OCI-LY1 (cell line): ENCODE results near the gene NSFL1C.

Experiments
- CTCF ChIP-seq: fragments of 200-600 bp; sonication (generic), shearing (Covaris generic); IDR thresholded peaks from 2 replicates; pipeline ENCODE4 v1.5.1; 2017; ENCODE audit warnings: mild to moderate bottlenecking, antibody characterized with exemption, low read length, moderate library complexity, mixed read lengths
- EZH2 ChIP-seq: fragments of 200-600 bp; sonication (generic), shearing (Covaris generic); IDR thresholded peaks from 2 replicates; pipeline ENCODE4 v1.8.0; 2017; ENCODE audit warnings: borderline replicate concordance, mixed run types, mild to moderate bottlenecking, antibody characterized with exemption, low read length, moderate library complexity, mixed read lengths

GRCh38 chr20:1489325-1489724 lies 22.7 kb upstream of the NSFL1C start:
- TF ChIP-seq EZH2 (no peak), CTCF (no peak)
